K562 (cell line): Measurements from ENCODE around the gene PLEKHM3. TPM values are rescaled to one million over a fixed set of nuclear protein-coding genes. Genes with fewer than 3 reads are reported as not detected.

Experiments used
- ATAC-seq: fragments of 200-7000 bp; cut with Tn5 transposase; 3 replicates; pipeline ENCODE4 v1.9.1; 2020; ENCODE audit warnings: moderate library complexity
- BruUV-seq: library from RNA; stranded (reverse); fragments of 400-500 nt; replicated peaks from 2 replicates; lab custom pipeline; 2021; lab: Mats Ljungman, UMichigan
- CTCF ChIA-PET: fragments of 300-600 bp; formaldehyde crosslinking; extraction: SDS; loops from one replicate; lab custom pipeline; 2021; ENCODE audit warnings: low intra/inter-chr PET ratio; lab: Yijun Ruan, JAX
- POLR2A ChIA-PET: fragments of 300-600, 350-650 bp; sonication (Branson Sonifier 250); formaldehyde crosslinking; extraction: SDS; loops from one replicate; lab custom pipeline; 2021; ENCODE audit warnings: antibody characterized with exemption, inconsistent platforms; lab: Yijun Ruan, JAX
- DNase-seq, 4 experiments: peaks; one replicate each; pipeline versions ENCODE4 v3.0.0 to v3.0.0-alpha.2; 2011 to 2018; ENCODE audit warnings: low spot score in 3 of 4, mixed read lengths in 3 of 4; ENCODE audit errors: extremely low read depth in 1 of 4
- FAIRE-seq: peaks from 2 replicates; lab custom pipeline; 2011; peaks lifted over from hg19 to GRCh38; lab: Jason Lieb, UNC
- H2AFZ ChIP-seq: 2 replicates; pipeline ENCODE4 v1.6.0; 2011; ENCODE audit warnings: low read depth, low read length, control low read depth, inconsistent platforms
- H3K27ac ChIP-seq: fragments of 200-600 bp; 3 replicates; pipeline ENCODE4 v1.8.0; 2011; ENCODE audit warnings: low read depth, mild to moderate bottlenecking, control low read depth, inconsistent platforms, low read length, moderate library complexity, mixed read lengths; ENCODE audit errors: extremely low read depth
- H3K27me3 ChIP-seq, 2 experiments: fragments of 300-600 bp in 1 of 2; 2 replicates in 1 of 2; 3 replicates in 1 of 2; pipeline versions ENCODE4 v1.6.0 to v1.8.0; 2011; ENCODE audit warnings: inconsistent platforms in 2 of 2, low read length in 2 of 2, mild to moderate bottlenecking in 1 of 2, mixed read lengths in 1 of 2, moderate library complexity in 1 of 2; ENCODE audit not compliant: control insufficient read depth in 2 of 2, insufficient read depth in 2 of 2
- H3K36me3 ChIP-seq: fragments of 300-600 bp; 3 replicates; pipeline ENCODE4 v1.8.0; 2011; ENCODE audit warnings: mild to moderate bottlenecking, low read length, inconsistent platforms; ENCODE audit not compliant: control insufficient read depth, insufficient read depth
- H3K4me1 ChIP-seq, 2 experiments: fragments of 200-600 bp in 1 of 2; replicated peaks in 1 of 2; 2 replicates in 1 of 2; 3 replicates in 1 of 2; pipeline versions ENCODE4 v1.5.1 to v1.8.0; 2011; ENCODE audit warnings: inconsistent platforms in 2 of 2, low read length in 2 of 2, mild to moderate bottlenecking in 1 of 2, mixed read lengths in 1 of 2, moderate library complexity in 1 of 2; ENCODE audit not compliant: control insufficient read depth in 2 of 2, insufficient read depth in 2 of 2
- H3K4me2 ChIP-seq: 2 replicates; pipeline ENCODE4 v1.6.1; 2011; ENCODE audit warnings: low read length, control low read depth, inconsistent platforms, mixed read lengths; ENCODE audit not compliant: insufficient read depth
- H3K4me3 ChIP-seq: fragments of 200-600 bp; sonication (generic), shearing (Covaris generic); 2 replicates; pipeline ENCODE4 v1.5.1; 2016; ENCODE audit warnings: control low read depth, inconsistent platforms
- H3K79me2 ChIP-seq: fragments of 200-600 bp; 3 replicates; pipeline ENCODE4 v1.8.0; 2011; ENCODE audit warnings: low read length, inconsistent platforms; ENCODE audit not compliant: control insufficient read depth, insufficient read depth
- H3K9ac ChIP-seq, 2 experiments: 2 replicates each; pipeline versions ENCODE4 v1.6.0 to v1.6.1; 2011; ENCODE audit warnings: low read depth in 2 of 2, low read length in 2 of 2, control low read depth in 1 of 2, inconsistent platforms in 1 of 2, mild to moderate bottlenecking in 1 of 2, mixed read lengths in 1 of 2; ENCODE audit not compliant: insufficient read depth in 1 of 2
- H3K9me1 ChIP-seq: one replicate; pipeline ENCODE4 v1.6.0; 2011; ENCODE audit warnings: inconsistent platforms, mild to moderate bottlenecking, low read length, moderate library complexity; ENCODE audit not compliant: control insufficient read depth, insufficient read depth
- H3K9me3 ChIP-seq: replicated peaks from 2 replicates; pipeline ENCODE4 v1.5.1; 2011; ENCODE audit warnings: low read depth, low read length, inconsistent platforms; ENCODE audit not compliant: control insufficient read depth, insufficient read depth
- H4K20me1 ChIP-seq: replicated peaks from 2 replicates; pipeline ENCODE4 v1.6.1; 2011; ENCODE audit warnings: low read length, inconsistent platforms, mixed read lengths; ENCODE audit not compliant: control insufficient read depth, insufficient read depth
- CBFA2T3 ChIP-seq: fragments of 450-650 bp; IDR thresholded peaks from 2 replicates; pipeline ENCODE4 v1.6.1; 2017
- ETS2 ChIP-seq: IDR thresholded peaks from 2 replicates; pipeline ENCODE4 v1.6.1; 2016; ENCODE audit warnings: borderline replicate concordance, missing genetic modification characterization, mild to moderate bottlenecking, moderate library complexity, missing compliant biosample characterization; ENCODE audit not compliant: poor library complexity, severe bottlenecking
- FOXK2 ChIP-seq, 2 experiments: fragments of 450-650 bp; IDR thresholded peaks in 1 of 2; conservative IDR thresholded peaks in 1 of 2; 2 replicates each; pipeline ENCODE4 v1.6.1; 2016; ENCODE audit warnings: low read depth in 2 of 2, mild to moderate bottlenecking in 1 of 2
- GTF2A2 ChIP-seq: IDR thresholded peaks from 2 replicates; pipeline ENCODE4 v1.6.1; 2016; ENCODE audit warnings: mild to moderate bottlenecking, missing genetic modification characterization, missing compliant biosample characterization
- HNRNPUL1 ChIP-seq: fragments of 200-400 bp; formaldehyde crosslinking; IDR thresholded peaks from 2 replicates; pipeline ENCODE4 v1.6.1; 2017; ENCODE audit warnings: low read length
- HSF4 ChIP-seq: fragments of 250-450 bp; sonication (Bioruptor Pico); IDR thresholded peaks from 2 replicates; pipeline ENCODE4 v2.1.2; 2022; ENCODE audit warnings: mild to moderate bottlenecking, moderate library complexity, borderline replicate concordance
- SRSF1 ChIP-seq: fragments of 200-400 bp; formaldehyde crosslinking; IDR thresholded peaks from 2 replicates; pipeline ENCODE4 v1.6.1; 2017; ENCODE audit warnings: mild to moderate bottlenecking, low read depth, low read length, moderate library complexity
- TCF3 ChIP-seq: sonication (generic); formaldehyde crosslinking; IDR thresholded peaks from 2 replicates; pipeline ENCODE4 v1.4.0; 2020; ENCODE audit warnings: mild to moderate bottlenecking, missing genetic modification reagents
- TCF7 ChIP-seq: sonication (generic); IDR thresholded peaks from 2 replicates; pipeline ENCODE4 v1.6.1; 2016; ENCODE audit warnings: antibody characterized with exemption, borderline replicate concordance
- WGBS: fragments of 100-300 bp; shearing (Covaris generic); methylation state at CpG from one replicate; pipeline ENCODE4 v1.1.6; 2016; ENCODE audit warnings: low coverage, mixed read lengths; ENCODE audit not compliant: insufficient coverage; ENCODE audit errors: missing lambda C conversion rate; 5-methylcytosine and 5-hydroxymethylcytosine counted together
- in situ Hi-C: fragments of 300-500 bp; cut with MboI; formaldehyde crosslinking; loops from 4 replicates; pipeline ENCODE4 v1.15.0; 2018; ENCODE audit warnings: inconsistent platforms, mixed read lengths
- intact Hi-C: fragments of 100-400 bp; cut with micrococcal nuclease; formaldehyde crosslinking; loops from 2 replicates; pipeline ENCODE4 v1.14.2; 2022
- polyA plus RNA-seq, 8 experiments: library from polyadenylated mRNA; depleted of rRNA in 4 of 8; stranded (reverse) in 5 of 8; unstranded in 3 of 8; fragments of >200 nt; fragmentation: Nextera tagmentation in 2 of 8; fragmentation: Illumina TruSeq in 1 of 8; extraction: Ambion mirVana in 2 of 8; extraction: Trizol in 1 of 8; gene quantifications; 2 replicates each; pipeline versions ENCODE4 v1.2.1 to v1.2.3, GENCODE V29; 2011 to 2014; ENCODE audit warnings: inconsistent platforms in 1 of 8, missing spikeins in 1 of 8
- total RNA-seq, 7 experiments: library from RNA; depleted of rRNA in 6 of 7; stranded (reverse); fragments of >200 nt in 6 of 7; fragmentation: Illumina TruSeq in 2 of 7; extraction: Trizol in 2 of 7; gene quantifications; 2 replicates each; pipeline versions ENCODE4 v1.2.1 to v1.2.3, GENCODE V29; 2011 to 2021; ENCODE audit warnings: low replicate concordance in 1 of 7
- TF ChIP-seq, protein P1 (sequence below): sonication (generic); formaldehyde crosslinking; IDR thresholded peaks from 2 replicates; pipeline ENCODE4 v1.8.1; 2022; ENCODE audit warnings: missing genetic modification reagents
- TF ChIP-seq, protein P2 (sequence below): fragments of 250-450 bp; sonication (Bioruptor Pico); IDR thresholded peaks from 2 replicates; pipeline ENCODE4 v1.4.0; 2020; ENCODE audit warnings: mild to moderate bottlenecking, moderate library complexity, borderline replicate concordance
- TF ChIP-seq, protein P3 (sequence below): sonication (generic); formaldehyde crosslinking; IDR thresholded peaks from 2 replicates; pipeline ENCODE4 v1.5.0; 2020; ENCODE audit warnings: missing genetic modification reagents
- TF ChIP-seq, protein P4 (sequence below), 2 experiments: fragments of 450-650 bp in 1 of 2; sonication (generic) in 1 of 2; formaldehyde crosslinking in 1 of 2; IDR thresholded peaks in 1 of 2; conservative IDR thresholded peaks in 1 of 2; 2 replicates each; pipeline versions ENCODE4 v1.6.1 to v1.8.1; 2016 to 2023; ENCODE audit warnings: mild to moderate bottlenecking in 2 of 2, moderate library complexity in 2 of 2, inconsistent platforms in 1 of 2, missing genetic modification reagents in 1 of 2

Gene PLEKHM3
- total and polyA plus RNA-seq, 9 of the 15 experiments (the other 6 are each of a cell fraction or from before 2014, with no cell fraction given), result 0.24 to 1.6 (median 1.0) TPM

DNA sequence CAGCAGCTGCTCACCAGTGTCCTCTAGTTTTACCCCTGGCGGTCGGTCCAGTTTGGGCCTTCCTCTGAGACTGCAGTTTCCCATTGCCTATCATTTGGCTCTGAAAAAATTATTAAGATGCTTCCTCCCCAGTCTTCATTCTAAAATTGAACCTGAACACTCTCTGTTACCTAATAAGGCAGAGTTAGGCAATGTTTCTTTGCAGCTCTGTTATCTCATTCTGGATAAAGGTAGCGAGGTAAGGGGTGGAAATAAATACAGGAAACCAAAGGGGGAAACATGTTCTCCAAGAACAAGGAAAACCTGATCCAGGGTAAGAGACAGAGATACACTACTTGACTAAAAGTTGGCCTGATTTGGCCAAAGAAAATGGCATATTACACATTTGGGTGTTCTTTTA, 164.6 kb downstream of the PLEKHM3 start:
- Histone ChIP-seq H3K27ac (no peak overlapping the region), H3K9ac (no peak overlapping the region), H3K4me1 (no peaks in the 10 kb centered on the region), H3K79me2 (no peaks in the 10 kb centered on the region), H2AFZ (no peak overlapping the region), H3K9me3 (no peaks in the 10 kb centered on the region), H3K27me3 (no peaks in the 10 kb centered on the region), H3K4me2 (no peak overlapping the region), H4K20me1 (no peaks in the 10 kb centered on the region), H3K9me1 (no peaks in the 10 kb centered on the region), H3K4me3 (no peak overlapping the region), H3K36me3 (no peaks in the 10 kb centered on the region)
- FAIRE-seq, result no peak
- ChIA-PET POLR2A (interaction anchor here (1.6 kb wide), 1 partner anchor 11 kb away, joined by 3 read pairs; no protein-coding TSS in a partner anchor), CTCF (no interaction called here)
- no TSS peak for BruUV-seq
- ATAC-seq, result no peak
- WGBS, result 88% methylated on average over 3 of the region's 3 CpGs
- TF ChIP-seq FOXK2 (conservative IDR thresholded peaks at IDR 0.05 in 1 of 2, IDR thresholded peaks at IDR 0.05 in 1 of 2; ENCODE audit: low read depth in 2 of 2) (no peak), ETS2 (no peak), TCF7 (no peak), GTF2A2 (tag) (no peak), HNRNPUL1 (no peak), CBFA2T3 (no peak), SRSF1 (no peak), HSF4 (no peak), TCF3 (no peak)
- TF ChIP-seq, protein P1, sequence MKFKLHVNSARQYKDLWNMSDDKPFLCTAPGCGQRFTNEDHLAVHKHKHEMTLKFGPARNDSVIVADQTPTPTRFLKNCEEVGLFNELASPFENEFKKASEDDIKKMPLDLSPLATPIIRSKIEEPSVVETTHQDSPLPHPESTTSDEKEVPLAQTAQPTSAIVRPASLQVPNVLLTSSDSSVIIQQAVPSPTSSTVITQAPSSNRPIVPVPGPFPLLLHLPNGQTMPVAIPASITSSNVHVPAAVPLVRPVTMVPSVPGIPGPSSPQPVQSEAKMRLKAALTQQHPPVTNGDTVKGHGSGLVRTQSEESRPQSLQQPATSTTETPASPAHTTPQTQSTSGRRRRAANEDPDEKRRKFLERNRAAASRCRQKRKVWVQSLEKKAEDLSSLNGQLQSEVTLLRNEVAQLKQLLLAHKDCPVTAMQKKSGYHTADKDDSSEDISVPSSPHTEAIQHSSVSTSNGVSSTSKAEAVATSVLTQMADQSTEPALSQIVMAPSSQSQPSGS (CRISPR knock-in tag), result no peak
- TF ChIP-seq, protein P2, sequence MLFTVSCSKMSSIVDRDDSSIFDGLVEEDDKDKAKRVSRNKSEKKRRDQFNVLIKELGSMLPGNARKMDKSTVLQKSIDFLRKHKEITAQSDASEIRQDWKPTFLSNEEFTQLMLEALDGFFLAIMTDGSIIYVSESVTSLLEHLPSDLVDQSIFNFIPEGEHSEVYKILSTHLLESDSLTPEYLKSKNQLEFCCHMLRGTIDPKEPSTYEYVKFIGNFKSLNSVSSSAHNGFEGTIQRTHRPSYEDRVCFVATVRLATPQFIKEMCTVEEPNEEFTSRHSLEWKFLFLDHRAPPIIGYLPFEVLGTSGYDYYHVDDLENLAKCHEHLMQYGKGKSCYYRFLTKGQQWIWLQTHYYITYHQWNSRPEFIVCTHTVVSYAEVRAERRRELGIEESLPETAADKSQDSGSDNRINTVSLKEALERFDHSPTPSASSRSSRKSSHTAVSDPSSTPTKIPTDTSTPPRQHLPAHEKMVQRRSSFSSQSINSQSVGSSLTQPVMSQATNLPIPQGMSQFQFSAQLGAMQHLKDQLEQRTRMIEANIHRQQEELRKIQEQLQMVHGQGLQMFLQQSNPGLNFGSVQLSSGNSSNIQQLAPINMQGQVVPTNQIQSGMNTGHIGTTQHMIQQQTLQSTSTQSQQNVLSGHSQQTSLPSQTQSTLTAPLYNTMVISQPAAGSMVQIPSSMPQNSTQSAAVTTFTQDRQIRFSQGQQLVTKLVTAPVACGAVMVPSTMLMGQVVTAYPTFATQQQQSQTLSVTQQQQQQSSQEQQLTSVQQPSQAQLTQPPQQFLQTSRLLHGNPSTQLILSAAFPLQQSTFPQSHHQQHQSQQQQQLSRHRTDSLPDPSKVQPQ (CRISPR knock-in tag), result no peak
- TF ChIP-seq, protein P3, sequence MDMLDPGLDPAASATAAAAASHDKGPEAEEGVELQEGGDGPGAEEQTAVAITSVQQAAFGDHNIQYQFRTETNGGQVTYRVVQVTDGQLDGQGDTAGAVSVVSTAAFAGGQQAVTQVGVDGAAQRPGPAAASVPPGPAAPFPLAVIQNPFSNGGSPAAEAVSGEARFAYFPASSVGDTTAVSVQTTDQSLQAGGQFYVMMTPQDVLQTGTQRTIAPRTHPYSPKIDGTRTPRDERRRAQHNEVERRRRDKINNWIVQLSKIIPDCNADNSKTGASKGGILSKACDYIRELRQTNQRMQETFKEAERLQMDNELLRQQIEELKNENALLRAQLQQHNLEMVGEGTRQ (CRISPR knock-in tag), result no peak
- TF ChIP-seq, protein P4, sequence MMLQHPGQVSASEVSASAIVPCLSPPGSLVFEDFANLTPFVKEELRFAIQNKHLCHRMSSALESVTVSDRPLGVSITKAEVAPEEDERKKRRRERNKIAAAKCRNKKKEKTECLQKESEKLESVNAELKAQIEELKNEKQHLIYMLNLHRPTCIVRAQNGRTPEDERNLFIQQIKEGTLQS (IDR thresholded peaks at IDR 0.05), result no peak
- TF ChIP-seq, protein P4 (CRISPR knock-in tag; conservative IDR thresholded peaks at IDR 0.05), result no peak
- no peak for DNase-seq
- intact Hi-C loops (loop anchor here (10.0 kb wide), 1 partner anchor 174 kb away; no protein-coding TSS in a partner anchor), in situ Hi-C loops (no loop called here)
